Body of pancreas (tissue), 4 donors: ENCODE data around the gene PTPRA. TPM values are rescaled to one million over a fixed set of nuclear protein-coding genes. Genes with fewer than 3 reads are reported as not detected.
"Not testable (repeated sequence)": the region's sequence is repeated elsewhere in the genome, so short reads cannot be mapped to it uniquely, and the experiment has no call there.

ENCODE experiments used
- ATAC-seq: fragments of 150-250 bp; one replicate; pipeline ENCODE4 v1.9.1; 2016
- DNase-seq, 4 donors: peaks; one replicate each; pipeline ENCODE4 v3.0.0-alpha.2; 2019
- H3K27ac ChIP-seq, 4 donors: fragments of 200-600 bp; sonication (generic); 1 replicate in 3 of 4; 2 replicates in 1 of 4; pipeline versions ENCODE4 v1.5.1 to v1.6.1; 2016 to 2019; ENCODE audit warnings: mild to moderate bottlenecking in 1 of 4, mixed read lengths in 1 of 4, moderate library complexity in 1 of 4
- H3K27me3 ChIP-seq, 2 donors: fragments of 200-600 bp; sonication (generic); one replicate each; pipeline ENCODE4 v1.6.0; 2016; ENCODE audit warnings: mild to moderate bottlenecking in 1 of 2
- H3K36me3 ChIP-seq, 2 donors: fragments of 200-600 bp; sonication (generic); replicated peaks in 1 of 2; 2 replicates each; pipeline ENCODE4 v1.5.1; 2016; ENCODE audit warnings: low read depth in 2 of 2; ENCODE audit not compliant: insufficient read depth in 1 of 2
- H3K4me1 ChIP-seq: fragments of 200-600 bp; sonication (generic); one replicate; pipeline ENCODE4 v1.6.0; 2016
- H3K4me3 ChIP-seq, 2 donors: fragments of 200-600 bp; sonication (generic); 1 replicate in 1 of 2; 2 replicates in 1 of 2; pipeline ENCODE4 v1.5.1; 2016 to 2019
- H3K9me3 ChIP-seq, 3 donors: fragments of 200-600 bp; sonication (generic); 1 replicate in 2 of 3; 2 replicates in 1 of 3; pipeline ENCODE4 v1.5.1; 2016
- POLR2A ChIP-seq, 3 donors: fragments of 450-650 bp; IDR thresholded peaks; one replicate each; pipeline ENCODE4 v1.6.1; 2016; ENCODE audit warnings: antibody characterized with exemption in 3 of 3, mild to moderate bottlenecking in 2 of 3
- WGBS, 2 donors: methylation state at CpG; one replicate each; pipeline ENCODE4 v1.1.5; 2017; 5-methylcytosine and 5-hydroxymethylcytosine counted together
- intact Hi-C: fragments of 100-400 bp; cut with DNase I; formaldehyde crosslinking; loops from one replicate; pipeline ENCODE4 v1.15.1; 2023
- total RNA-seq, 2 donors: library from RNA; depleted of rRNA; stranded (reverse); fragments of >200 nt; gene quantifications; one replicate each; pipeline ENCODE4 v1.1.0, GENCODE V29; 2016
- TF ChIP-seq, protein P1 (sequence below), 7 experiments: fragments of 450-650 bp in 4 of 7; fragments of 200-600 bp in 3 of 7; sonication (generic) in 3 of 7; IDR thresholded peaks; one replicate each; pipeline ENCODE4 v1.5.1; 2016 to 2019; ENCODE audit warnings: antibody characterized with exemption in 7 of 7

PTPRA gene
- total RNA-seq, 2 donors from 2014 or later: 22.3 to 24.1 TPM

- intact Hi-C loops: loop anchor here (10.0 kb wide), 1 partner anchor 55 kb away; no protein-coding TSS in a partner anchor
- Histone ChIP-seq H3K27ac (no peak overlapping the region), H3K36me3 (no peaks in the 10 kb centered on the region), H3K9me3 (no peaks in the 10 kb centered on the region), H3K4me3 (no peak overlapping the region), H3K27me3 (no peaks in the 10 kb centered on the region), H3K4me1 (no peaks in the 10 kb centered on the region)
- no peak for ATAC-seq
- TF ChIP-seq, protein P1, sequence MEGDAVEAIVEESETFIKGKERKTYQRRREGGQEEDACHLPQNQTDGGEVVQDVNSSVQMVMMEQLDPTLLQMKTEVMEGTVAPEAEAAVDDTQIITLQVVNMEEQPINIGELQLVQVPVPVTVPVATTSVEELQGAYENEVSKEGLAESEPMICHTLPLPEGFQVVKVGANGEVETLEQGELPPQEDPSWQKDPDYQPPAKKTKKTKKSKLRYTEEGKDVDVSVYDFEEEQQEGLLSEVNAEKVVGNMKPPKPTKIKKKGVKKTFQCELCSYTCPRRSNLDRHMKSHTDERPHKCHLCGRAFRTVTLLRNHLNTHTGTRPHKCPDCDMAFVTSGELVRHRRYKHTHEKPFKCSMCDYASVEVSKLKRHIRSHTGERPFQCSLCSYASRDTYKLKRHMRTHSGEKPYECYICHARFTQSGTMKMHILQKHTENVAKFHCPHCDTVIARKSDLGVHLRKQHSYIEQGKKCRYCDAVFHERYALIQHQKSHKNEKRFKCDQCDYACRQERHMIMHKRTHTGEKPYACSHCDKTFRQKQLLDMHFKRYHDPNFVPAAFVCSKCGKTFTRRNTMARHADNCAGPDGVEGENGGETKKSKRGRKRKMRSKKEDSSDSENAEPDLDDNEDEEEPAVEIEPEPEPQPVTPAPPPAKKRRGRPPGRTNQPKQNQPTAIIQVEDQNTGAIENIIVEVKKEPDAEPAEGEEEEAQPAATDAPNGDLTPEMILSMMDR (IDR thresholded peaks at IDR 0.05): no peak
- no peak for TF ChIP-seq POLR2A (IDR thresholded peaks at IDR 0.05)
- no peak for DNase-seq
- WGBS, 2 donors: 40 to 66% methylated on average over 1 to 3 of the region's 3 CpGs
Observed at GRCh38 chr20:3059489-3059888, 186.2 kb downstream of the PTPRA start.

- H3K36me3 ChIP-seq, H3K4me1 ChIP-seq, H3K9me3 ChIP-seq, H3K27ac ChIP-seq, H3K4me3 ChIP-seq, intact Hi-C loops, H3K27me3 ChIP-seq, DNase-seq, ATAC-seq: not testable (repeated sequence)
- 79 to 87% methylated on average over 6 of the region's 6 CpGs for WGBS, 2 donors
Observed at GRCh38 chr20:3064119-3064518, 190.8 kb downstream of the PTPRA start.

DNA sequence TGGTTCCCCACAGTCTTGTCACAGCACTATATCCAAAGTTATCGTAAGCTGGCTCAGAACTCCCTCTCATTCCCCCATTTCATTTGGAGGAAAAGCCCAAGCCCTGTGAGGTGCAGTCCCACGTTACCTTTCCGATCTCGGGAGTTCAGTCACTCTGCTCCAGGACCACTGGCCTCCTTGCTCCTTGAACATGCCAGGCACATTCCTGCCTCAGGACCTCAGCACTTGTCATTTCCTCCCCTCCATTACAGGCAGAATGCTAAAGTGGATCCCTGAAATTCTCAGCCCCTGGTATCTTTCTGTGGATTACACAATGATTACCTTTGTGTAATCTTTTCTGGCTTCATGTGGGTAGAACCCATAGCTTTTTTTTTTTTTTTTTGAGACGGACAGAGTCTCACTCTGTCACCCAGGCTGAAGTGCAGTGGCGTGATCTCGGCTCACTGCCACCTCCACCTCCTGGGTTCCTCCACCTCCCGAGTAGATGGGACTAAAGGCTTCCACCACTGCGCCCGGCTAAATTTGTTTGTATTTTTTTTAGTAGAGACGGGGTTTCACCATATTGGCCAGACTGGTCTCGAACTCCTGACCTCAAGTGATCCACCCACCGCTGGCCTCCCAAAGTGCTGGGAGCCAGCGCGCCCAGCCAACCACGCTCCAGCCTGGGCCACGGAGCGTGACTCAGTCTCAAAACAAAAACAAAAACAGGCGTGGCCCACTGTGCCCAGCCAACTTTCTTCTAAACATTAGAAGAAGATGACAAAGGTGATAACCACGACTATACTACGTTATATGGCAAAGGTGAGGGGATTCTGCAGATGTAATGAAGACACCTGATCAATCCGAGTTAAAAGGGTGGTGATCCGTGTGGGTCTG, 194.1 kb downstream of the PTPRA start:
- no peak for DNase-seq
- H3K27ac ChIP-seq: no peak overlapping the region
- peaks cover 0 to 11% of the 10 kb centered on the region in 2 donors for H3K27me3 ChIP-seq
- no peaks in the 10 kb centered on the region for H3K9me3 ChIP-seq
- ATAC-seq: no peak
- H3K4me3 ChIP-seq: no peak overlapping the region
- no peak for TF ChIP-seq POLR2A (IDR thresholded peaks at IDR 0.05)
- TF ChIP-seq, protein P1 (IDR thresholded peaks at IDR 0.05): no peak
- H3K36me3 ChIP-seq: no peaks in the 10 kb centered on the region
- 69 to 76% methylated on average over 23 of the region's 23 CpGs for WGBS, 2 donors
- H3K4me1 ChIP-seq: peaks cover 10% of the 10 kb centered on the region
- intact Hi-C loops: no loop called here

GRCh38 chr20:3068075-3068474, 194.8 kb downstream of the PTPRA start:
- DNase-seq (no peak), ATAC-seq (no peak)
- no peaks in the 10 kb centered on the region for H3K36me3 ChIP-seq
- peaks cover 12% of the 10 kb centered on the region for H3K4me1 ChIP-seq
- no peaks in the 10 kb centered on the region for H3K9me3 ChIP-seq
- 57 to 69% methylated on average over 5 to 8 of the region's 8 CpGs for WGBS, 2 donors
- no peak overlapping the region for H3K4me3 ChIP-seq
- no peak overlapping the region for H3K27ac ChIP-seq
- H3K27me3 ChIP-seq: peaks cover 0 to 15% of the 10 kb centered on the region in 2 donors
- TF ChIP-seq, protein P1 (IDR thresholded peaks at IDR 0.05): no peak
- no peak for TF ChIP-seq POLR2A (IDR thresholded peaks at IDR 0.05)
- intact Hi-C loops: no loop called here

GRCh38 chr20:3068986-3069900, 196.0 kb downstream of the PTPRA start:
- intact Hi-C loops: no loop called here
- DNase-seq (no peak), ATAC-seq (no peak)
- no peak for TF ChIP-seq POLR2A (IDR thresholded peaks at IDR 0.05)
- TF ChIP-seq, protein P1 (IDR thresholded peaks at IDR 0.05): peak in 1 of 7 experiments; percentile 9
- 77 to 79% methylated on average over 7 to 8 of the region's 8 CpGs for WGBS, 2 donors
- Histone ChIP-seq H3K4me1 (peaks cover 12% of the 10 kb centered on the region), H3K27me3 (peaks cover 0 to 15% of the 10 kb centered on the region in 2 donors), H3K4me3 (no peak overlapping the region), H3K9me3 (no peaks in the 10 kb centered on the region), H3K27ac (no peak overlapping the region), H3K36me3 (no peaks in the 10 kb centered on the region)
